DOHH2 (cell line): ENCODE measurements around the gene USP8.

ENCODE experiments used
- CTCF ChIP-seq: fragments of 200-600 bp; sonication (generic); IDR thresholded peaks from one replicate; pipeline ENCODE4 v1.5.1; 2014; ENCODE audit warnings: antibody characterized with exemption, mild to moderate bottlenecking, low read depth, low read length; ENCODE audit not compliant: poor library complexity, severe bottlenecking
- EZH2phosphoT487 ChIP-seq: fragments of 200-600 bp; sonication (generic); IDR thresholded peaks from 2 replicates; pipeline ENCODE4 v1.6.1; 2017; ENCODE audit warnings: borderline replicate concordance, mild to moderate bottlenecking, antibody characterized with exemption, low read length, moderate library complexity, mixed read lengths

DNA sequence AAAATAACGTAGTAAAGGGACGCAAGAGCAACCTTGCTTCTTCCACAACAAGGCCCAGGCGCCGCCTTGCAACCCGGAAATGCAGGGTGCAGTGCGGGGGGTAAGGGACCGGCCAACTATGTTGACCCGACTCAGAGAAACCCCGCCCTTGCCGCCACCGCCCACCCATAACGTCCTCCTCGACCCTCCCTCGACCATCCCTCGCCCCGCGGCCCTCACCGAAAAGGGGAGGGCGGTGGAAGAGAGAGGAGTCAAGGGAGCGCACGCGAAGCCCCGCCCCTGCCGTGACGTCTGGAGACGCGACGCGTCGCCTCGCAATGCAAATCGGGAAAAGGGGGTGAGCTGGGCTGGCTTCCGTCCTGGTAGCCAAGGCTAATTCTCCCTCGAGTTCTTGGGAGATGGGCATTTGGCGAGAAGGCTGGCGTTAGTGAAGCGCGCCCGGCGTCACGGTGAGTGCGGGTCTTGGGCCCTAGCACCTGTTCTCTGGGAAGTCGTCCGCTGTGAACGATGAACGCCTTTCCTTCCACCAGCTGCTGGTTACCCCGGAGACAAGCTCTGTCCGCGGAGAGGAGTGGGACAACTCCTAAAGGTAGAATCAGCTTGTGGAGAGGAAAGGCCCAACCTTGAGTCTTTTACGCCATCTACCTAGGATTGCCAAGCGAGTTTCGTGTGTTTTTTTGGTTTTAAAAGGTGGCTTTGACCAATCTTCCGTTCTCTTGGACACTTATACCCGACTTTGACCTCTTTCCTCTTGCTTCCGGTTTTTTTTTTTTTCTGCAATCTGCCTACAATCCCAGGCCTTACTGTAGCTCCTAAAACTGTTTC lies at the start of gene USP8:
- TF ChIP-seq CTCF (no peak), EZH2phosphoT487 (no peak)
